HG02588 (cell line): ENCODE data around the gene TOR2A.

Experiments
- ATAC-seq: cut with Tn5 transposase; IDR thresholded peaks from one replicate; pipeline ENCODE4 v1.9.1; 2021; ENCODE audit warnings: mild to moderate bottlenecking, moderate library complexity; ENCODE audit not compliant: unreplicated experiment

TOR2A gene

GRCh38 chr9:127744398-127745110 is 9.5 kb upstream of the TOR2A start:
- no peak for ATAC-seq

GRCh38 chr9:127742435-127743088 is 7.5 kb upstream of the TOR2A start:
- ATAC-seq, result no peak

GRCh38 chr9:127741831-127742434 is 6.8 kb upstream of the TOR2A start:
- ATAC-seq, result no peak

- no peak for ATAC-seq
These were observed 4.7 kb upstream of the TOR2A start for GRCh38 chr9:127739614-127740330.

- ATAC-seq, result no peak
These were observed 3.6 kb upstream of the TOR2A start for GRCh38 chr9:127738666-127739065.

- ATAC-seq, result no peak
These were observed 564 bp upstream of the TOR2A start for GRCh38 chr9:127735530-127736185.

- no peak for ATAC-seq
These were observed 797 bp downstream of the TOR2A start for GRCh38 chr9:127734247-127734746.

GRCh38 chr9:127733614-127734013 is 1.5 kb downstream of the TOR2A start:
- no peak for ATAC-seq

GRCh38 chr9:127732444-127732843 is 2.6 kb downstream of the TOR2A start:
- ATAC-seq, result no peak

- no peak for ATAC-seq
These were observed 3.2 kb downstream of the TOR2A start for GRCh38 chr9:127731938-127732337.

GRCh38 chr9:127730799-127731410 is 4.2 kb downstream of the TOR2A start:
- ATAC-seq, result no peak

GRCh38 chr9:127730262-127730661 is 4.8 kb downstream of the TOR2A start:
- no peak for ATAC-seq

- ATAC-seq, result no peak
These were observed 5.4 kb downstream of the TOR2A start for GRCh38 chr9:127729522-127730256.

GRCh38 chr9:127728808-127729207 is 6.3 kb downstream of the TOR2A start:
- no peak for ATAC-seq

- ATAC-seq, result no peak
These were observed 8.2 kb downstream of the TOR2A start for GRCh38 chr9:127726871-127727270.

- ATAC-seq, result no peak
These were observed 11.1 kb downstream of the TOR2A start for GRCh38 chr9:127724012-127724411.

GRCh38 chr9:127723444-127723843 is 11.7 kb downstream of the TOR2A start:
- no peak for ATAC-seq

GRCh38 chr9:127723013-127723412 is 12.1 kb downstream of the TOR2A start:
- ATAC-seq, result no peak

- no peak for ATAC-seq
These were observed 12.9 kb downstream of the TOR2A start for GRCh38 chr9:127722055-127722745.
